HepG2 (cell line): ENCODE results near the gene DQX1. TPM values are rescaled to one million over a fixed set of nuclear protein-coding genes. Genes with fewer than 3 reads are reported as not detected.

ENCODE experiments used
- CBX5 ChIP-seq: sonication (generic); formaldehyde crosslinking; IDR thresholded peaks from 2 replicates; pipeline ENCODE4 v1.4.0; 2020; ENCODE audit warnings: missing genetic modification reagents, borderline replicate concordance
- ETV5 ChIP-seq: IDR thresholded peaks from 2 replicates; pipeline ENCODE4 v1.6.1; 2018; ENCODE audit warnings: missing biosample characterization, missing genetic modification reagents, inconsistent platforms, borderline replicate concordance
- GATA4 ChIP-seq: sonication (generic); IDR thresholded peaks from 2 replicates; pipeline ENCODE4 v1.6.1; 2016; ENCODE audit warnings: antibody characterized with exemption, low read depth, borderline replicate concordance
- MEF2D ChIP-seq: sonication (generic); formaldehyde crosslinking; IDR thresholded peaks from 2 replicates; pipeline ENCODE4 v1.5.1; 2020; ENCODE audit warnings: mild to moderate bottlenecking, missing genetic modification reagents
- NFE2L2 ChIP-seq: fragments of 150-350 bp; IDR thresholded peaks from 2 replicates; pipeline ENCODE4 v1.6.1; 2014; ENCODE audit warnings: low read length
- PAF1 ChIP-seq: IDR thresholded peaks from 2 replicates; pipeline ENCODE4 v1.6.1; 2016; ENCODE audit warnings: missing genetic modification reagents, missing compliant biosample characterization
- TOE1 ChIP-seq: sonication (generic); formaldehyde crosslinking; IDR thresholded peaks from 2 replicates; pipeline ENCODE4 v1.4.0; 2020; ENCODE audit warnings: mild to moderate bottlenecking, missing genetic modification reagents
- ZFP90 ChIP-seq: sonication (generic); formaldehyde crosslinking; IDR thresholded peaks from 2 replicates; pipeline ENCODE4 v1.8.0; 2022; ENCODE audit warnings: missing genetic modification reagents, mild to moderate bottlenecking, inconsistent platforms, borderline replicate concordance
- ZKSCAN1 ChIP-seq: fragments of 150-350 bp; IDR thresholded peaks from 2 replicates; pipeline ENCODE4 v1.6.1; 2014; ENCODE audit warnings: low read length
- ZNF569 ChIP-seq: sonication (generic); formaldehyde crosslinking; IDR thresholded peaks from 2 replicates; pipeline ENCODE4 v1.5.0; 2020; ENCODE audit warnings: mild to moderate bottlenecking, missing genetic modification reagents, moderate library complexity, borderline replicate concordance
- ZNF773 ChIP-seq: sonication (generic); formaldehyde crosslinking; IDR thresholded peaks from 2 replicates; pipeline ENCODE4 v1.4.0; 2020; ENCODE audit warnings: missing genetic modification reagents, borderline replicate concordance
- ZSCAN30 ChIP-seq: sonication (generic); formaldehyde crosslinking; IDR thresholded peaks from 2 replicates; pipeline ENCODE4 v1.5.0; 2020; ENCODE audit warnings: mild to moderate bottlenecking, missing genetic modification reagents
- polyA plus RNA-seq, 8 experiments: library from polyadenylated mRNA; depleted of rRNA in 3 of 8; stranded (reverse) in 7 of 8; unstranded in 1 of 8; fragments of >200 nt; fragmentation: Illumina TruSeq in 4 of 8; extraction: Trizol in 4 of 8; gene quantifications; 2 replicates each; pipeline versions ENCODE4 v1.2.1 to v1.2.3, GENCODE V29; 2011 to 2016; ENCODE audit warnings: low read depth in 4 of 8, missing spikeins in 1 of 8, mixed read lengths in 1 of 8; ENCODE audit not compliant: insufficient read depth in 1 of 8
- total RNA-seq, 5 experiments: library from RNA; depleted of rRNA; stranded (reverse); fragments of >200 nt; fragmentation: Illumina TruSeq; extraction: Trizol; gene quantifications; 2 replicates each; pipeline ENCODE4 v1.2.3, GENCODE V29; 2016; ENCODE audit warnings: low read depth in 1 of 5
- TF ChIP-seq, protein P1 (sequence below): IDR thresholded peaks from 2 replicates; pipeline ENCODE4 v1.6.1; 2016; ENCODE audit warnings: low read depth, borderline replicate concordance
- TF ChIP-seq, protein P2 (sequence below): sonication (generic); formaldehyde crosslinking; IDR thresholded peaks from 2 replicates; pipeline ENCODE4 v1.9.0; 2021; ENCODE audit warnings: missing genetic modification reagents, borderline replicate concordance
- TF ChIP-seq, protein P3 (sequence below), 2 experiments: sonication (generic) in 1 of 2; formaldehyde crosslinking in 1 of 2; IDR thresholded peaks; 2 replicates each; pipeline versions ENCODE4 v1.5.1 to v1.6.1; 2011 to 2020; ENCODE audit warnings: borderline replicate concordance in 1 of 2, low read depth in 1 of 2, low read length in 1 of 2, mild to moderate bottlenecking in 1 of 2, missing genetic modification reagents in 1 of 2, moderate library complexity in 1 of 2
- TF ChIP-seq, protein P4 (sequence below): sonication (generic); formaldehyde crosslinking; IDR thresholded peaks from 2 replicates; pipeline ENCODE4 v1.4.0; 2020; ENCODE audit warnings: missing genetic modification reagents, borderline replicate concordance
- TF ChIP-seq, protein P5 (sequence below): sonication (generic); formaldehyde crosslinking; IDR thresholded peaks from 2 replicates; pipeline ENCODE4 v1.4.0; 2020; ENCODE audit warnings: missing genetic modification reagents

DQX1 gene
- total and polyA plus RNA-seq, 2 of the 13 experiments (the other 11 are each of a cell fraction or from before 2014, with no cell fraction given) = 27.6 to 89.8 TPM

DNA sequence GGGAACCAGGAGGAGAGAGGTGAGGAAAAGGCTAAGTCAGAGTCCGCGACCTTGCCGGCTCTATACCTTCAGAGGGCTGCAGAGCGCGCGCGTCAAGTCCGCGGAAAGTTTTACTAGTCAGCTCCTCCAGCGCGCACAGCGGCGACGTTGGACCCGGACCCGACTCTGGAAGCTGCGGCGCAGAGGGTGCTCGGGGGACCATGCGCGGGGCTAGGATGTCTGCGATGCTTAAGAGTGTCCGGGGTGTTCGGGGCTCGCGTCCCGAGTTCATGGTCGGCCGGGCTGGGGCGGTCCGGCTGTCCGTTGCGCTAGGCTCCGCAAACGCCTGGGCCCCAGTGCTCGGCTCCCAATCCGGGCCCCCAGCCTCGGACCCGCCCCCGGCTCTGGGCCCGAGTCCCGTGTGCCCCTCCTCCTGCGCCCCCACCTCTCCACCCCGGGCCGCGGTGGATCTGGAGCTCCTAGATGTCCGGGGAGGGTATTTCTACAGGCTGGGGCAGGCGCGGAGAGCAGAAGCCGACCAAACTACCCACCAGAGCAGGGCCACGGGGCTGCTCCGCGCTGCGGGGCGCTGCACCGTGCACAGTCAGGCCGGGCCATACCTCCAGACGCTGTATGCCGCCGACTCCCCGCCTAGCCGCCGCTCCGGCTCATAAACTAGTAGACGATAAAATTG lies 26.6 kb downstream of the DQX1 start, which contains the start of gene LBX2 (continued):
- TF ChIP-seq, protein P1, sequence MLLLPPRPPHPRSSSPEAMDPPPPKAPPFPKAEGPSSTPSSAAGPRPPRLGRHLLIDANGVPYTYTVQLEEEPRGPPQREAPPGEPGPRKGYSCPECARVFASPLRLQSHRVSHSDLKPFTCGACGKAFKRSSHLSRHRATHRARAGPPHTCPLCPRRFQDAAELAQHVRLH = no peak
- TF ChIP-seq, protein P2, sequence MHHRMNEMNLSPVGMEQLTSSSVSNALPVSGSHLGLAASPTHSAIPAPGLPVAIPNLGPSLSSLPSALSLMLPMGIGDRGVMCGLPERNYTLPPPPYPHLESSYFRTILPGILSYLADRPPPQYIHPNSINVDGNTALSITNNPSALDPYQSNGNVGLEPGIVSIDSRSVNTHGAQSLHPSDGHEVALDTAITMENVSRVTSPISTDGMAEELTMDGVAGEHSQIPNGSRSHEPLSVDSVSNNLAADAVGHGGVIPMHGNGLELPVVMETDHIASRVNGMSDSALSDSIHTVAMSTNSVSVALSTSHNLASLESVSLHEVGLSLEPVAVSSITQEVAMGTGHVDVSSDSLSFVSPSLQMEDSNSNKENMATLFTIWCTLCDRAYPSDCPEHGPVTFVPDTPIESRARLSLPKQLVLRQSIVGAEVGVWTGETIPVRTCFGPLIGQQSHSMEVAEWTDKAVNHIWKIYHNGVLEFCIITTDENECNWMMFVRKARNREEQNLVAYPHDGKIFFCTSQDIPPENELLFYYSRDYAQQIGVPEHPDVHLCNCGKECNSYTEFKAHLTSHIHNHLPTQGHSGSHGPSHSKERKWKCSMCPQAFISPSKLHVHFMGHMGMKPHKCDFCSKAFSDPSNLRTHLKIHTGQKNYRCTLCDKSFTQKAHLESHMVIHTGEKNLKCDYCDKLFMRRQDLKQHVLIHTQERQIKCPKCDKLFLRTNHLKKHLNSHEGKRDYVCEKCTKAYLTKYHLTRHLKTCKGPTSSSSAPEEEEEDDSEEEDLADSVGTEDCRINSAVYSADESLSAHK (CRISPR knock-in tag) = no peak
- TF ChIP-seq TOE1 (no peak), ZNF773 (CRISPR knock-in tag) (no peak), ZKSCAN1 (no peak), CBX5 (CRISPR knock-in tag) (no peak), ZSCAN30 (no peak), ETV5 (CRISPR knock-in tag) (no peak), PAF1 (CRISPR knock-in tag) (no peak), MEF2D (CRISPR knock-in tag) (no peak), ZFP90 (no peak), ZNF569 (no peak), NFE2L2 (no peak), GATA4 (no peak)
- TF ChIP-seq, protein P3, sequence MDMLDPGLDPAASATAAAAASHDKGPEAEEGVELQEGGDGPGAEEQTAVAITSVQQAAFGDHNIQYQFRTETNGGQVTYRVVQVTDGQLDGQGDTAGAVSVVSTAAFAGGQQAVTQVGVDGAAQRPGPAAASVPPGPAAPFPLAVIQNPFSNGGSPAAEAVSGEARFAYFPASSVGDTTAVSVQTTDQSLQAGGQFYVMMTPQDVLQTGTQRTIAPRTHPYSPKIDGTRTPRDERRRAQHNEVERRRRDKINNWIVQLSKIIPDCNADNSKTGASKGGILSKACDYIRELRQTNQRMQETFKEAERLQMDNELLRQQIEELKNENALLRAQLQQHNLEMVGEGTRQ (IDR thresholded peaks at IDR 0.05; ENCODE audit: low read depth, low read length) = no peak
- TF ChIP-seq, protein P3 (CRISPR knock-in tag; IDR thresholded peaks at IDR 0.05; ENCODE audit: borderline replicate concordance) = no peak
- TF ChIP-seq, protein P4, sequence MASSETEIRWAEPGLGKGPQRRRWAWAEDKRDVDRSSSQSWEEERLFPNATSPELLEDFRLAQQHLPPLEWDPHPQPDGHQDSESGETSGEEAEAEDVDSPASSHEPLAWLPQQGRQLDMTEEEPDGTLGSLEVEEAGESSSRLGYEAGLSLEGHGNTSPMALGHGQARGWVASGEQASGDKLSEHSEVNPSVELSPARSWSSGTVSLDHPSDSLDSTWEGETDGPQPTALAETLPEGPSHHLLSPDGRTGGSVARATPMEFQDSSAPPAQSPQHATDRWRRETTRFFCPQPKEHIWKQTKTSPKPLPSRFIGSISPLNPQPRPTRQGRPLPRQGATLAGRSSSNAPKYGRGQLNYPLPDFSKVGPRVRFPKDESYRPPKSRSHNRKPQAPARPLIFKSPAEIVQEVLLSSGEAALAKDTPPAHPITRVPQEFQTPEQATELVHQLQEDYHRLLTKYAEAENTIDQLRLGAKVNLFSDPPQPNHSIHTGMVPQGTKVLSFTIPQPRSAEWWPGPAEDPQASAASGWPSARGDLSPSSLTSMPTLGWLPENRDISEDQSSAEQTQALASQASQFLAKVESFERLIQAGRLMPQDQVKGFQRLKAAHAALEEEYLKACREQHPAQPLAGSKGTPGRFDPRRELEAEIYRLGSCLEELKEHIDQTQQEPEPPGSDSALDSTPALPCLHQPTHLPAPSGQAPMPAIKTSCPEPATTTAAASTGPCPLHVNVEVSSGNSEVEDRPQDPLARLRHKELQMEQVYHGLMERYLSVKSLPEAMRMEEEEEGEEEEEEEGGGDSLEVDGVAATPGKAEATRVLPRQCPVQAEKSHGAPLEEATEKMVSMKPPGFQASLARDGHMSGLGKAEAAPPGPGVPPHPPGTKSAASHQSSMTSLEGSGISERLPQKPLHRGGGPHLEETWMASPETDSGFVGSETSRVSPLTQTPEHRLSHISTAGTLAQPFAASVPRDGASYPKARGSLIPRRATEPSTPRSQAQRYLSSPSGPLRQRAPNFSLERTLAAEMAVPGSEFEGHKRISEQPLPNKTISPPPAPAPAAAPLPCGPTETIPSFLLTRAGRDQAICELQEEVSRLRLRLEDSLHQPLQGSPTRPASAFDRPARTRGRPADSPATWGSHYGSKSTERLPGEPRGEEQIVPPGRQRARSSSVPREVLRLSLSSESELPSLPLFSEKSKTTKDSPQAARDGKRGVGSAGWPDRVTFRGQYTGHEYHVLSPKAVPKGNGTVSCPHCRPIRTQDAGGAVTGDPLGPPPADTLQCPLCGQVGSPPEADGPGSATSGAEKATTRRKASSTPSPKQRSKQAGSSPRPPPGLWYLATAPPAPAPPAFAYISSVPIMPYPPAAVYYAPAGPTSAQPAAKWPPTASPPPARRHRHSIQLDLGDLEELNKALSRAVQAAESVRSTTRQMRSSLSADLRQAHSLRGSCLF (CRISPR knock-in tag) = no peak
- TF ChIP-seq, protein P5, sequence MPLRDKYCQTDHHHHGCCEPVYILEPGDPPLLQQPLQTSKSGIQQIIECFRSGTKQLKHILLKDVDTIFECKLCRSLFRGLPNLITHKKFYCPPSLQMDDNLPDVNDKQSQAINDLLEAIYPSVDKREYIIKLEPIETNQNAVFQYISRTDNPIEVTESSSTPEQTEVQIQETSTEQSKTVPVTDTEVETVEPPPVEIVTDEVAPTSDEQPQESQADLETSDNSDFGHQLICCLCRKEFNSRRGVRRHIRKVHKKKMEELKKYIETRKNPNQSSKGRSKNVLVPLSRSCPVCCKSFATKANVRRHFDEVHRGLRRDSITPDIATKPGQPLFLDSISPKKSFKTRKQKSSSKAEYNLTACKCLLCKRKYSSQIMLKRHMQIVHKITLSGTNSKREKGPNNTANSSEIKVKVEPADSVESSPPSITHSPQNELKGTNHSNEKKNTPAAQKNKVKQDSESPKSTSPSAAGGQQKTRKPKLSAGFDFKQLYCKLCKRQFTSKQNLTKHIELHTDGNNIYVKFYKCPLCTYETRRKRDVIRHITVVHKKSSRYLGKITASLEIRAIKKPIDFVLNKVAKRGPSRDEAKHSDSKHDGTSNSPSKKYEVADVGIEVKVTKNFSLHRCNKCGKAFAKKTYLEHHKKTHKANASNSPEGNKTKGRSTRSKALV (CRISPR knock-in tag) = peak; percentile 85; the same call in 1 of the 2 replicates
